Activated CD4-positive, alpha-beta T cell treated with anti-CD3 and anti-CD28 coated beads for 36 hours (primary cell): ENCODE measurements around the gene PTPN12. TPM values are rescaled to one million over a fixed set of nuclear protein-coding genes. Genes with fewer than 3 reads are reported as not detected.

Experiments
- ATAC-seq: fragments of 200-7000 bp; cut with Tn5 transposase; one replicate; pipeline ENCODE4 v1.10.0; 2021; ENCODE audit warnings: mild to moderate bottlenecking, moderate library complexity
- CTCF ChIA-PET: fragments of 350-600 bp; sonication (Branson Sonifier 250); formaldehyde crosslinking; loops from one replicate; lab custom pipeline; 2021; ENCODE audit warnings: antibody characterized with exemption; lab: Charles Lee
- POLR2A ChIA-PET: fragments of 350-600 bp; sonication (Branson Sonifier 250); formaldehyde crosslinking; loops from one replicate; lab custom pipeline; 2021; ENCODE audit warnings: antibody characterized with exemption, inconsistent platforms; lab: Charles Lee
- DNase-seq: peaks from one replicate; pipeline ENCODE4 v3.0.0-alpha.2; 2020
- H3K27ac Mint-ChIP-seq: one replicate; pipeline ENCODE4 v1.8.0; 2021; ENCODE audit warnings: mixed read lengths
- H3K27me3 Mint-ChIP-seq: one replicate; pipeline ENCODE4 v1.8.0; 2021; ENCODE audit warnings: mixed read lengths
- H3K36me3 Mint-ChIP-seq: one replicate; pipeline ENCODE4 v1.8.0; 2021; ENCODE audit warnings: low read depth, mixed read lengths
- H3K4me1 Mint-ChIP-seq: one replicate; pipeline ENCODE4 v1.8.0; 2021; ENCODE audit warnings: mixed read lengths
- H3K4me3 Mint-ChIP-seq: one replicate; pipeline ENCODE4 v1.8.0; 2021; ENCODE audit warnings: mild to moderate bottlenecking, moderate library complexity, mixed read lengths
- H3K9me3 Mint-ChIP-seq: one replicate; pipeline ENCODE4 v1.8.0; 2021; ENCODE audit warnings: low read depth, mixed read lengths
- intact Hi-C, 2 experiments: fragments of 100-400 bp; cut with DNase I in 1 of 2; cut with micrococcal nuclease in 1 of 2; formaldehyde crosslinking; loops; one replicate each; pipeline versions ENCODE4 v1.14.2 to v1.15.1; 2022 to 2024; cut with DNase I, micrococcal nuclease
- total RNA-seq, 2 experiments: library from RNA; stranded (reverse); gene quantifications; one replicate each; pipeline ENCODE4 v1.2.3, GENCODE V29; 2021

The PTPN12 gene
- total RNA-seq, 2 experiments from 2014 or later: 8.5 to 12.0 TPM

GRCh38 chr7:77558284-77558967, 21.3 kb downstream of the PTPN12 start:
- H3K27ac Mint-ChIP-seq: no peak overlapping the region
- POLR2A ChIA-PET: no interaction called here
- ATAC-seq (no peak), DNase-seq (no peak)
- intact Hi-C loops: no loop called here
- peaks cover 3% of the 10 kb centered on the region for H3K4me1 Mint-ChIP-seq
- CTCF ChIA-PET: no interaction called here
- peaks cover 1% of the 10 kb centered on the region for H3K9me3 Mint-ChIP-seq
- H3K27me3 Mint-ChIP-seq: no peaks in the 10 kb centered on the region
- H3K36me3 Mint-ChIP-seq: no peaks in the 10 kb centered on the region
- H3K4me3 Mint-ChIP-seq: no peak overlapping the region

- no peak for DNase-seq
- no peak for ATAC-seq
- POLR2A ChIA-PET: no interaction called here
- Mint-ChIP-seq H3K4me3 (no peak overlapping the region), H3K27ac (no peak overlapping the region), H3K36me3 (no peaks in the 10 kb centered on the region), H3K27me3 (no peaks in the 10 kb centered on the region), H3K4me1 (peaks cover 3% of the 10 kb centered on the region), H3K9me3 (no peaks in the 10 kb centered on the region)
- CTCF ChIA-PET: no interaction called here
- intact Hi-C loops: no loop called here
Observed at GRCh38 chr7:77561352-77561751, 24.3 kb downstream of the PTPN12 start.

GRCh38 chr7:77563275-77563674, 26.2 kb downstream of the PTPN12 start:
- Mint-ChIP-seq H3K4me3 (no peak overlapping the region), H3K4me1 (peaks cover 3% of the 10 kb centered on the region), H3K27ac (no peak overlapping the region), H3K9me3 (no peaks in the 10 kb centered on the region), H3K27me3 (no peaks in the 10 kb centered on the region), H3K36me3 (no peaks in the 10 kb centered on the region)
- ATAC-seq (no peak), DNase-seq (no peak)
- intact Hi-C loops: no loop called here
- ChIA-PET CTCF (interaction anchor here (0.6 kb wide), 1 partner anchor 434 kb away, joined by 3 read pairs; no protein-coding TSS in a partner anchor), POLR2A (no interaction called here)

GRCh38 chr7:77565917-77566316, 28.8 kb downstream of the PTPN12 start:
- POLR2A ChIA-PET: no interaction called here
- H3K27ac Mint-ChIP-seq: no peak overlapping the region
- no peaks in the 10 kb centered on the region for H3K9me3 Mint-ChIP-seq
- DNase-seq (no peak), ATAC-seq (no peak)
- intact Hi-C loops: no loop called here
- H3K27me3 Mint-ChIP-seq: no peaks in the 10 kb centered on the region
- no peaks in the 10 kb centered on the region for H3K36me3 Mint-ChIP-seq
- CTCF ChIA-PET: interaction anchor here (0.6 to 1.0 kb wide), 2 partner anchors 14 to 219 kb away, joined by 3 to 5 read pairs; no protein-coding TSS in a partner anchor
- H3K4me1 Mint-ChIP-seq: peaks cover 3% of the 10 kb centered on the region
- H3K4me3 Mint-ChIP-seq: no peak overlapping the region

GRCh38 chr7:77566421-77566820, 29.3 kb downstream of the PTPN12 start:
- Mint-ChIP-seq H3K4me3 (no peak overlapping the region), H3K27ac (no peak overlapping the region), H3K36me3 (no peaks in the 10 kb centered on the region), H3K4me1 (peaks cover under 1% of the 10 kb centered on the region), H3K9me3 (no peaks in the 10 kb centered on the region), H3K27me3 (no peaks in the 10 kb centered on the region)
- ChIA-PET POLR2A (no interaction called here), CTCF (interaction anchor here (0.7 to 1.4 kb wide), 3 partner anchors 11 to 85 kb away, joined by 4 to 6 read pairs (median 4); no protein-coding TSS in a partner anchor)
- no peak for ATAC-seq
- no peak for DNase-seq
- intact Hi-C loops: no loop called here

- Mint-ChIP-seq H3K4me3 (no peak overlapping the region), H3K27ac (no peak overlapping the region), H3K4me1 (no peaks in the 10 kb centered on the region), H3K9me3 (no peaks in the 10 kb centered on the region), H3K27me3 (no peaks in the 10 kb centered on the region), H3K36me3 (peaks cover 5% of the 10 kb centered on the region)
- POLR2A ChIA-PET: no interaction called here
- intact Hi-C loops: no loop called here
- ATAC-seq: no peak
- CTCF ChIA-PET: no interaction called here
- no peak for DNase-seq
Observed at GRCh38 chr7:77569514-77570232, 32.6 kb downstream of the PTPN12 start.

- DNase-seq: no peak
- ChIA-PET CTCF (interaction anchor here (0.8 kb wide), 1 partner anchor 31 kb away, joined by 3 read pairs; no protein-coding TSS in a partner anchor), POLR2A (no interaction called here)
- H3K36me3 Mint-ChIP-seq: peaks cover 5% of the 10 kb centered on the region
- H3K4me1 Mint-ChIP-seq: no peaks in the 10 kb centered on the region
- no peak overlapping the region for H3K4me3 Mint-ChIP-seq
- no peaks in the 10 kb centered on the region for H3K9me3 Mint-ChIP-seq
- intact Hi-C loops: no loop called here
- no peak overlapping the region for H3K27ac Mint-ChIP-seq
- ATAC-seq: no peak
- no peaks in the 10 kb centered on the region for H3K27me3 Mint-ChIP-seq
Observed at GRCh38 chr7:77570330-77571011, 33.4 kb downstream of the PTPN12 start.

GRCh38 chr7:77571801-77572200, 34.7 kb downstream of the PTPN12 start:
- ChIA-PET POLR2A (no interaction called here), CTCF (no interaction called here)
- H3K27me3 Mint-ChIP-seq: no peaks in the 10 kb centered on the region
- ATAC-seq (no peak), DNase-seq (no peak)
- no peak overlapping the region for H3K27ac Mint-ChIP-seq
- H3K4me3 Mint-ChIP-seq: no peak overlapping the region
- H3K9me3 Mint-ChIP-seq: no peaks in the 10 kb centered on the region
- no peaks in the 10 kb centered on the region for H3K4me1 Mint-ChIP-seq
- intact Hi-C loops: no loop called here
- peaks cover 5% of the 10 kb centered on the region for H3K36me3 Mint-ChIP-seq

GRCh38 chr7:77575187-77575586, 38.1 kb downstream of the PTPN12 start:
- Mint-ChIP-seq H3K4me3 (no peak overlapping the region), H3K27ac (no peak overlapping the region), H3K36me3 (peaks cover 5% of the 10 kb centered on the region), H3K27me3 (no peaks in the 10 kb centered on the region), H3K9me3 (no peaks in the 10 kb centered on the region), H3K4me1 (no peaks in the 10 kb centered on the region)
- CTCF ChIA-PET: no interaction called here
- intact Hi-C loops: no loop called here
- ATAC-seq (no peak), DNase-seq (no peak)
- POLR2A ChIA-PET: no interaction called here

- POLR2A ChIA-PET: no interaction called here
- no peak for DNase-seq
- no peaks in the 10 kb centered on the region for H3K9me3 Mint-ChIP-seq
- ATAC-seq: no peak
- intact Hi-C loops: no loop called here
- no peak overlapping the region for H3K27ac Mint-ChIP-seq
- H3K4me3 Mint-ChIP-seq: no peak overlapping the region
- peaks cover 5% of the 10 kb centered on the region for H3K36me3 Mint-ChIP-seq
- CTCF ChIA-PET: interaction anchor here (0.6 kb wide), 1 partner anchor 1023 kb away, joined by 3 read pairs; no protein-coding TSS in a partner anchor
- no peaks in the 10 kb centered on the region for H3K4me1 Mint-ChIP-seq
- no peaks in the 10 kb centered on the region for H3K27me3 Mint-ChIP-seq
Observed at GRCh38 chr7:77576856-77577255, 39.8 kb downstream of the PTPN12 start.

- H3K9me3 Mint-ChIP-seq: no peaks in the 10 kb centered on the region
Observed at GRCh38 chr7:77579797-77580196, 42.7 kb downstream of the PTPN12 start.

More at GRCh38 chr7:77579797-77580196, 42.7 kb downstream of the PTPN12 start:
- ATAC-seq (no peak), DNase-seq (no peak)
- no peaks in the 10 kb centered on the region for H3K4me1 Mint-ChIP-seq
- no peak overlapping the region for H3K4me3 Mint-ChIP-seq
- no peaks in the 10 kb centered on the region for H3K27me3 Mint-ChIP-seq
- intact Hi-C loops: no loop called here
- no peak overlapping the region for H3K27ac Mint-ChIP-seq
- no peaks in the 10 kb centered on the region for H3K36me3 Mint-ChIP-seq
- ChIA-PET POLR2A (no interaction called here), CTCF (no interaction called here)
